IPS-18c (cell line): ENCODE measurements around the gene PAX3.

Experiments
- H3K4me3 ChIP-seq: 2 replicates; pipeline ENCODE4 v1.7.0; 2013; ENCODE audit warnings: low read depth, mild to moderate bottlenecking, low read length, moderate library complexity; ENCODE audit not compliant: insufficient read depth
- H3K9me3 ChIP-seq: one replicate; pipeline ENCODE4 v1.6.1; 2013; ENCODE audit warnings: mild to moderate bottlenecking, low read length, moderate library complexity; ENCODE audit not compliant: control insufficient read depth, insufficient read depth

PAX3 gene

GRCh38 chr2:222298311-222299150 is at the start of gene PAX3:
TSS of gene PAX3 (minus strand) at chr2:222298998. CDS start at chr2:222298615, 383 bp downstream.
- Histone ChIP-seq H3K9me3 (no peaks in the 10 kb centered on the region), H3K4me3 (peak within 1 kb of the TSS; percentile 56)

GRCh38 chr2:222341331-222341730 is 42.5 kb upstream of the PAX3 start:
- no peaks in the 10 kb centered on the region for H3K9me3 ChIP-seq
- H3K4me3 ChIP-seq = no peak overlapping the region

- no peaks in the 10 kb centered on the region for H3K9me3 ChIP-seq
- no peak overlapping the region for H3K4me3 ChIP-seq
Measured at GRCh38 chr2:222338374-222338773, 39.6 kb upstream of the PAX3 start.

GRCh38 chr2:222336931-222337330 is 38.1 kb upstream of the PAX3 start:
- Histone ChIP-seq H3K9me3 (no peaks in the 10 kb centered on the region), H3K4me3 (no peak overlapping the region)

- H3K9me3 ChIP-seq = no peaks in the 10 kb centered on the region
- H3K4me3 ChIP-seq = no peak overlapping the region
Measured at GRCh38 chr2:222336442-222336841, 37.6 kb upstream of the PAX3 start.

- Histone ChIP-seq H3K9me3 (no peaks in the 10 kb centered on the region), H3K4me3 (no peak overlapping the region)
Measured at GRCh38 chr2:222334914-222335313, 36.1 kb upstream of the PAX3 start.

- Histone ChIP-seq H3K9me3 (no peaks in the 10 kb centered on the region), H3K4me3 (no peak overlapping the region)
Measured at GRCh38 chr2:222333397-222333796, 34.6 kb upstream of the PAX3 start.

- no peaks in the 10 kb centered on the region for H3K9me3 ChIP-seq
- H3K4me3 ChIP-seq = no peak overlapping the region
Measured at GRCh38 chr2:222332116-222332515, 33.3 kb upstream of the PAX3 start.

GRCh38 chr2:222330910-222331309 is 32.1 kb upstream of the PAX3 start:
- Histone ChIP-seq H3K9me3 (no peaks in the 10 kb centered on the region), H3K4me3 (no peak overlapping the region)

- Histone ChIP-seq H3K9me3 (peaks cover 2% of the 10 kb centered on the region), H3K4me3 (no peak overlapping the region)
Measured at GRCh38 chr2:222322236-222322635, 23.4 kb upstream of the PAX3 start.

- H3K4me3 ChIP-seq = peak overlapping the region; percentile 46
- H3K9me3 ChIP-seq = peaks cover 2% of the 10 kb centered on the region
Measured at GRCh38 chr2:222320436-222321395, 21.9 kb upstream of the PAX3 start.

GRCh38 chr2:222319586-222320435 is 21.0 kb upstream of the PAX3 start:
- Histone ChIP-seq H3K4me3 (peak overlapping the region; percentile 57), H3K9me3 (peaks cover 2% of the 10 kb centered on the region)

- Histone ChIP-seq H3K4me3 (peak overlapping the region; percentile 55), H3K9me3 (peaks cover 2% of the 10 kb centered on the region)
Measured at GRCh38 chr2:222318712-222319585, 20.2 kb upstream of the PAX3 start.

- H3K9me3 ChIP-seq = peaks cover 2% of the 10 kb centered on the region
- peak overlapping the region; percentile 55 for H3K4me3 ChIP-seq
Measured at GRCh38 chr2:222318026-222318711, 19.4 kb upstream of the PAX3 start.

- no peak overlapping the region for H3K4me3 ChIP-seq
- H3K9me3 ChIP-seq = peaks cover 2% of the 10 kb centered on the region
Measured at GRCh38 chr2:222315443-222316121, 16.8 kb upstream of the PAX3 start.
